K562 (cell line): ENCODE data around the gene C2CD4C. TPM values are rescaled to one million over a fixed set of nuclear protein-coding genes. Genes with fewer than 3 reads are reported as not detected.

Experiments
- ATAC-seq: fragments of 200-7000 bp; cut with Tn5 transposase; 3 replicates; pipeline ENCODE4 v1.9.1; 2020; ENCODE audit warnings: moderate library complexity
- BruUV-seq: library from RNA; stranded (reverse); fragments of 400-500 nt; replicated peaks from 2 replicates; lab custom pipeline; 2021; lab: Mats Ljungman, UMichigan
- CTCF ChIA-PET: fragments of 300-600 bp; formaldehyde crosslinking; extraction: SDS; loops from one replicate; lab custom pipeline; 2021; ENCODE audit warnings: low intra/inter-chr PET ratio; lab: Yijun Ruan, JAX
- POLR2A ChIA-PET: fragments of 300-600, 350-650 bp; sonication (Branson Sonifier 250); formaldehyde crosslinking; extraction: SDS; loops from one replicate; lab custom pipeline; 2021; ENCODE audit warnings: antibody characterized with exemption, inconsistent platforms; lab: Yijun Ruan, JAX
- DNase-seq, 4 experiments: peaks; one replicate each; pipeline versions ENCODE4 v3.0.0 to v3.0.0-alpha.2; 2011 to 2018; ENCODE audit warnings: low spot score in 3 of 4, mixed read lengths in 3 of 4; ENCODE audit errors: extremely low read depth in 1 of 4
- FAIRE-seq: peaks from 2 replicates; lab custom pipeline; 2011; peaks lifted over from hg19 to GRCh38; lab: Jason Lieb, UNC
- H2AFZ ChIP-seq: 2 replicates; pipeline ENCODE4 v1.6.0; 2011; ENCODE audit warnings: low read depth, low read length, control low read depth, inconsistent platforms
- H3K27ac ChIP-seq: fragments of 200-600 bp; 3 replicates; pipeline ENCODE4 v1.8.0; 2011; ENCODE audit warnings: low read depth, mild to moderate bottlenecking, control low read depth, inconsistent platforms, low read length, moderate library complexity, mixed read lengths; ENCODE audit errors: extremely low read depth
- H3K27me3 ChIP-seq, 2 experiments: fragments of 300-600 bp in 1 of 2; 2 replicates in 1 of 2; 3 replicates in 1 of 2; pipeline versions ENCODE4 v1.6.0 to v1.8.0; 2011; ENCODE audit warnings: inconsistent platforms in 2 of 2, low read length in 2 of 2, mild to moderate bottlenecking in 1 of 2, mixed read lengths in 1 of 2, moderate library complexity in 1 of 2; ENCODE audit not compliant: control insufficient read depth in 2 of 2, insufficient read depth in 2 of 2
- H3K36me3 ChIP-seq: fragments of 300-600 bp; 3 replicates; pipeline ENCODE4 v1.8.0; 2011; ENCODE audit warnings: mild to moderate bottlenecking, low read length, inconsistent platforms; ENCODE audit not compliant: control insufficient read depth, insufficient read depth
- H3K4me1 ChIP-seq, 2 experiments: fragments of 200-600 bp in 1 of 2; replicated peaks in 1 of 2; 2 replicates in 1 of 2; 3 replicates in 1 of 2; pipeline versions ENCODE4 v1.5.1 to v1.8.0; 2011; ENCODE audit warnings: inconsistent platforms in 2 of 2, low read length in 2 of 2, mild to moderate bottlenecking in 1 of 2, mixed read lengths in 1 of 2, moderate library complexity in 1 of 2; ENCODE audit not compliant: control insufficient read depth in 2 of 2, insufficient read depth in 2 of 2
- H3K4me2 ChIP-seq: 2 replicates; pipeline ENCODE4 v1.6.1; 2011; ENCODE audit warnings: low read length, control low read depth, inconsistent platforms, mixed read lengths; ENCODE audit not compliant: insufficient read depth
- H3K4me3 ChIP-seq: fragments of 200-600 bp; sonication (generic), shearing (Covaris generic); 2 replicates; pipeline ENCODE4 v1.5.1; 2016; ENCODE audit warnings: control low read depth, inconsistent platforms
- H3K79me2 ChIP-seq: fragments of 200-600 bp; 3 replicates; pipeline ENCODE4 v1.8.0; 2011; ENCODE audit warnings: low read length, inconsistent platforms; ENCODE audit not compliant: control insufficient read depth, insufficient read depth
- H3K9ac ChIP-seq, 2 experiments: 2 replicates each; pipeline versions ENCODE4 v1.6.0 to v1.6.1; 2011; ENCODE audit warnings: low read depth in 2 of 2, low read length in 2 of 2, control low read depth in 1 of 2, inconsistent platforms in 1 of 2, mild to moderate bottlenecking in 1 of 2, mixed read lengths in 1 of 2; ENCODE audit not compliant: insufficient read depth in 1 of 2
- H3K9me1 ChIP-seq: one replicate; pipeline ENCODE4 v1.6.0; 2011; ENCODE audit warnings: inconsistent platforms, mild to moderate bottlenecking, low read length, moderate library complexity; ENCODE audit not compliant: control insufficient read depth, insufficient read depth
- H3K9me3 ChIP-seq: replicated peaks from 2 replicates; pipeline ENCODE4 v1.5.1; 2011; ENCODE audit warnings: low read depth, low read length, inconsistent platforms; ENCODE audit not compliant: control insufficient read depth, insufficient read depth
- H4K20me1 ChIP-seq: replicated peaks from 2 replicates; pipeline ENCODE4 v1.6.1; 2011; ENCODE audit warnings: low read length, inconsistent platforms, mixed read lengths; ENCODE audit not compliant: control insufficient read depth, insufficient read depth
- POLR2AphosphoS5 ChIP-seq: IDR thresholded peaks from 2 replicates; pipeline ENCODE4 v1.6.1; 2011; ENCODE audit warnings: mild to moderate bottlenecking, low read depth, low read length, moderate library complexity; ENCODE audit not compliant: control insufficient read depth, insufficient read depth
- POLR2H ChIP-seq: IDR thresholded peaks from 2 replicates; pipeline ENCODE4 v1.6.1; 2016; ENCODE audit warnings: missing genetic modification characterization, low read depth, mild to moderate bottlenecking, control low read depth, missing compliant biosample characterization, moderate library complexity
- ZNF263 ChIP-seq: sonication (generic); formaldehyde crosslinking; IDR thresholded peaks from 2 replicates; pipeline ENCODE4 v1.8.0; 2022; ENCODE audit warnings: mild to moderate bottlenecking, missing genetic modification reagents, borderline replicate concordance
- WGBS: fragments of 100-300 bp; shearing (Covaris generic); methylation state at CpG from one replicate; pipeline ENCODE4 v1.1.6; 2016; ENCODE audit warnings: low coverage, mixed read lengths; ENCODE audit not compliant: insufficient coverage; ENCODE audit errors: missing lambda C conversion rate; 5-methylcytosine and 5-hydroxymethylcytosine counted together
- in situ Hi-C: fragments of 300-500 bp; cut with MboI; formaldehyde crosslinking; loops from 4 replicates; pipeline ENCODE4 v1.15.0; 2018; ENCODE audit warnings: inconsistent platforms, mixed read lengths
- intact Hi-C: fragments of 100-400 bp; cut with micrococcal nuclease; formaldehyde crosslinking; loops from 2 replicates; pipeline ENCODE4 v1.14.2; 2022
- polyA plus RNA-seq, 8 experiments: library from polyadenylated mRNA; depleted of rRNA in 4 of 8; stranded (reverse) in 5 of 8; unstranded in 3 of 8; fragments of >200 nt; fragmentation: Nextera tagmentation in 2 of 8; fragmentation: Illumina TruSeq in 1 of 8; extraction: Ambion mirVana in 2 of 8; extraction: Trizol in 1 of 8; gene quantifications; 2 replicates each; pipeline versions ENCODE4 v1.2.1 to v1.2.3, GENCODE V29; 2011 to 2014; ENCODE audit warnings: inconsistent platforms in 1 of 8, missing spikeins in 1 of 8
- total RNA-seq, 7 experiments: library from RNA; depleted of rRNA in 6 of 7; stranded (reverse); fragments of >200 nt in 6 of 7; fragmentation: Illumina TruSeq in 2 of 7; extraction: Trizol in 2 of 7; gene quantifications; 2 replicates each; pipeline versions ENCODE4 v1.2.1 to v1.2.3, GENCODE V29; 2011 to 2021; ENCODE audit warnings: low replicate concordance in 1 of 7
- TF ChIP-seq, protein P1 (sequence below): IDR thresholded peaks from 3 replicates; pipeline ENCODE4 v1.6.1; 2011; ENCODE audit warnings: borderline replicate concordance, mild to moderate bottlenecking, moderate library complexity; ENCODE audit not compliant: insufficient read length; ENCODE audit errors: extremely low read depth

C2CD4C gene
- total and polyA plus RNA-seq, 9 of the 15 experiments (the other 6 are each of a cell fraction or from before 2014, with no cell fraction given) = 0.01 to 0.07 TPM; not detected in 7

GRCh38 chr19:436413-436950 lies 27.5 kb upstream of the C2CD4C start (continued):
- TF ChIP-seq, protein P1, sequence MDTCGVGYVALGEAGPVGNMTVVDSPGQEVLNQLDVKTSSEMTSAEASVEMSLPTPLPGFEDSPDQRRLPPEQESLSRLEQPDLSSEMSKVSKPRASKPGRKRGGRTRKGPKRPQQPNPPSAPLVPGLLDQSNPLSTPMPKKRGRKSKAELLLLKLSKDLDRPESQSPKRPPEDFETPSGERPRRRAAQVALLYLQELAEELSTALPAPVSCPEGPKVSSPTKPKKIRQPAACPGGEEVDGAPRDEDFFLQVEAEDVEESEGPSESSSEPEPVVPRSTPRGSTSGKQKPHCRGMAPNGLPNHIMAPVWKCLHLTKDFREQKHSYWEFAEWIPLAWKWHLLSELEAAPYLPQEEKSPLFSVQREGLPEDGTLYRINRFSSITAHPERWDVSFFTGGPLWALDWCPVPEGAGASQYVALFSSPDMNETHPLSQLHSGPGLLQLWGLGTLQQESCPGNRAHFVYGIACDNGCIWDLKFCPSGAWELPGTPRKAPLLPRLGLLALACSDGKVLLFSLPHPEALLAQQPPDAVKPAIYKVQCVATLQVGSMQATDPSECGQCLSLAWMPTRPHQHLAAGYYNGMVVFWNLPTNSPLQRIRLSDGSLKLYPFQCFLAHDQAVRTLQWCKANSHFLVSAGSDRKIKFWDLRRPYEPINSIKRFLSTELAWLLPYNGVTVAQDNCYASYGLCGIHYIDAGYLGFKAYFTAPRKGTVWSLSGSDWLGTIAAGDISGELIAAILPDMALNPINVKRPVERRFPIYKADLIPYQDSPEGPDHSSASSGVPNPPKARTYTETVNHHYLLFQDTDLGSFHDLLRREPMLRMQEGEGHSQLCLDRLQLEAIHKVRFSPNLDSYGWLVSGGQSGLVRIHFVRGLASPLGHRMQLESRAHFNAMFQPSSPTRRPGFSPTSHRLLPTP = no peak
- no peak for TF ChIP-seq POLR2H

- Histone ChIP-seq H3K9me1 (no peaks in the 10 kb centered on the region), H3K4me2 (no peak overlapping the region), H3K9me3 (peaks cover 4% of the 10 kb centered on the region), H4K20me1 (peaks cover 3% of the 10 kb centered on the region; the same call in 1 of the 2 replicates), H3K4me1 (peaks cover 0 to 30% of the 10 kb centered on the region in 2 experiments; a peak in 2 of 5 replicates), H3K36me3 (no peaks in the 10 kb centered on the region), H3K27me3 (peaks cover 23 to 59% of the 10 kb centered on the region in 2 experiments; a peak in 4 of 5 replicates), H3K4me3 (no peak overlapping the region), H2AFZ (no peak overlapping the region), H3K79me2 (no peaks in the 10 kb centered on the region), H3K27ac (no peak overlapping the region), H3K9ac (peak overlapping the region in 1 of 2 experiments; percentile 52; a peak in 1 of 4 replicates)
- DNase-seq (no peak), ATAC-seq (no peak), FAIRE-seq (no peak)
- no peak for TF ChIP-seq POLR2AphosphoS5
- TF ChIP-seq ZNF263 (CRISPR knock-in tag) = peak; percentile 65
- POLR2A ChIA-PET = interaction anchor here (1.0 to 1.2 kb wide), 2 partner anchors 9 to 24 kb away, joined by 3 to 4 read pairs; no protein-coding TSS in a partner anchor
- BruUV-seq = no TSS peak
- in situ Hi-C loops = no loop called here
- intact Hi-C loops = no loop called here
- CTCF ChIA-PET = no interaction called here
- 5% methylated on average over 27 of the region's 33 CpGs for WGBS
Measured at GRCh38 chr19:435707-436412, 26.9 kb upstream of the C2CD4C start.
